Effector CD8-positive, alpha-beta T cell (primary cell): Measurements from ENCODE around the gene PAWR.
"Not testable (repeated sequence)": the region's sequence is repeated elsewhere in the genome, so short reads cannot be mapped to it uniquely, and the experiment has no call there.

Experiments
- DNase-seq: peaks from one replicate; lab custom pipeline; 2025; lab: John Stamatoyannopoulos, UW

The PAWR gene

GRCh38 chr12:79548610-79548924, 142.2 kb downstream of the PAWR start:
- no peak for DNase-seq

- no peak for DNase-seq
Measured at GRCh38 chr12:79547735-79548609, 142.8 kb downstream of the PAWR start.

GRCh38 chr12:79547044-79547734, 143.6 kb downstream of the PAWR start:
- DNase-seq: no peak

GRCh38 chr12:79546466-79547043, 144.2 kb downstream of the PAWR start:
- no peak for DNase-seq

- not testable (repeated sequence) for DNase-seq
Measured at GRCh38 chr12:79544439-79544838, 146.3 kb downstream of the PAWR start.

GRCh38 chr12:79537675-79538074, 153.1 kb downstream of the PAWR start:
- DNase-seq: no peak

- no peak for DNase-seq
Measured at GRCh38 chr12:79535751-79536150, 155.0 kb downstream of the PAWR start.
